IMR-90 (cell line): Measurements from ENCODE around the gene ANKRD2. TPM values are rescaled to one million over a fixed set of nuclear protein-coding genes. Genes with fewer than 3 reads are reported as not detected.

Experiments used
- ATAC-seq: fragments of 200-7000 bp; cut with Tn5 transposase; 2 replicates; pipeline ENCODE4 v1.9.1; 2020; ENCODE audit warnings: low read depth, mild to moderate bottlenecking, moderate library complexity
- BruUV-seq: library from RNA; stranded (reverse); fragments of 400-500 nt; replicated peaks from 2 replicates; lab custom pipeline; 2021; lab: Mats Ljungman, UMichigan
- CTCF ChIA-PET: fragments of 300-600 bp; formaldehyde crosslinking; extraction: SDS; loops from one replicate; lab custom pipeline; 2021; ENCODE audit warnings: antibody characterized with exemption; lab: Yijun Ruan, JAX
- POLR2A ChIA-PET: fragments of 300-600 bp; sonication (Branson Sonifier 250); formaldehyde crosslinking; loops from one replicate; lab custom pipeline; 2022; ENCODE audit warnings: antibody characterized with exemption; ENCODE audit not compliant: unreplicated experiment; lab: Charles Lee
- DNase-seq: peaks from one replicate; pipeline ENCODE4 v3.0.0; 2013
- H2AFZ ChIP-seq: replicated peaks from 2 replicates; pipeline ENCODE3; 2013; ENCODE audit warnings: low read length, mild to moderate bottlenecking; ENCODE audit not compliant: poor library complexity
- H2AK5ac ChIP-seq: 2 replicates; pipeline ENCODE4 v1.6.1; 2013; ENCODE audit warnings: low read depth, low read length, inconsistent platforms
- H2AK9ac ChIP-seq: replicated peaks from 2 replicates; pipeline ENCODE3; 2013; ENCODE audit warnings: mild to moderate bottlenecking, low read depth, low read length, moderate library complexity; ENCODE audit not compliant: poor library complexity
- H2BK120ac ChIP-seq: 2 replicates; pipeline ENCODE4 v1.6.1; 2013; ENCODE audit warnings: low read depth, low read length, inconsistent platforms
- H2BK15ac ChIP-seq: 3 replicates; pipeline ENCODE4 v1.6.1; 2013; ENCODE audit warnings: low read depth, low read length, inconsistent platforms
- H2BK20ac ChIP-seq: 2 replicates; pipeline ENCODE4 v1.6.1; 2013; ENCODE audit warnings: low read depth, mild to moderate bottlenecking, inconsistent platforms, low read length, moderate library complexity
- H2BK5ac ChIP-seq: 2 replicates; pipeline ENCODE4 v1.6.1; 2013; ENCODE audit warnings: mild to moderate bottlenecking, low read depth, low read length, inconsistent platforms; ENCODE audit not compliant: poor library complexity, severe bottlenecking
- H3K14ac ChIP-seq: replicated peaks from 2 replicates; pipeline ENCODE4 v1.6.1; 2013; ENCODE audit warnings: low read depth, low read length, inconsistent platforms
- H3K18ac ChIP-seq: 2 replicates; pipeline ENCODE4 v1.6.1; 2013; ENCODE audit warnings: low read depth, low read length, control low read depth
- H3K23ac ChIP-seq: 2 replicates; pipeline ENCODE4 v1.6.1; 2013; ENCODE audit warnings: low read depth, low read length, inconsistent platforms
- H3K27ac ChIP-seq: 2 replicates; pipeline ENCODE4 v1.5.1; 2013; ENCODE audit warnings: mild to moderate bottlenecking, control low read depth, low read length; ENCODE audit not compliant: insufficient read depth
- H3K27me3 ChIP-seq: 2 replicates; pipeline ENCODE4 v1.6.1; 2013; ENCODE audit warnings: low read length; ENCODE audit not compliant: control insufficient read depth, insufficient read depth
- H3K36me3 ChIP-seq: 2 replicates; pipeline ENCODE4 v1.6.1; 2013; ENCODE audit warnings: low read length, mixed read lengths; ENCODE audit not compliant: control insufficient read depth, insufficient read depth
- H3K4ac ChIP-seq: 2 replicates; pipeline ENCODE4 v1.6.1; 2013; ENCODE audit warnings: low read depth, low read length, inconsistent platforms
- H3K4me1 ChIP-seq: 2 replicates; pipeline ENCODE4 v1.6.1; 2013; ENCODE audit warnings: low read length, mixed read lengths; ENCODE audit not compliant: control insufficient read depth, insufficient read depth
- H3K4me2 ChIP-seq: 2 replicates; pipeline ENCODE4 v1.6.1; 2013; ENCODE audit warnings: low read depth, mild to moderate bottlenecking, control low read depth, low read length, moderate library complexity
- H3K4me3 ChIP-seq: 2 replicates; pipeline ENCODE4 v1.5.1; 2013; ENCODE audit warnings: low read depth, mild to moderate bottlenecking, control low read depth, low read length, moderate library complexity; ENCODE audit not compliant: insufficient read depth
- H3K56ac ChIP-seq: 2 replicates; pipeline ENCODE4 v1.6.1; 2013; ENCODE audit warnings: low read length, inconsistent platforms; ENCODE audit not compliant: insufficient read depth; ENCODE audit errors: extremely low read depth
- H3K79me1 ChIP-seq, 2 experiments: 2 replicates each; pipeline ENCODE4 v1.6.1; 2013; ENCODE audit warnings: low read length in 2 of 2, inconsistent platforms in 1 of 2, low read depth in 1 of 2
- H3K9ac ChIP-seq: 2 replicates; pipeline ENCODE4 v1.6.1; 2013; ENCODE audit warnings: low read depth, low read length, control low read depth
- H3K9me1 ChIP-seq: 2 replicates; pipeline ENCODE4 v1.6.1; 2013; ENCODE audit warnings: low read length, inconsistent platforms; ENCODE audit not compliant: insufficient read depth
- H3K9me3 ChIP-seq: 2 replicates; pipeline ENCODE4 v1.6.1; 2013; ENCODE audit warnings: low read length; ENCODE audit not compliant: control insufficient read depth, insufficient read depth
- H4K20me1 ChIP-seq: 2 replicates; pipeline ENCODE4 v1.6.1; 2013; ENCODE audit warnings: low read length, inconsistent platforms; ENCODE audit not compliant: insufficient read depth
- H4K5ac ChIP-seq: 2 replicates; pipeline ENCODE4 v1.6.1; 2013; ENCODE audit warnings: mild to moderate bottlenecking, low read depth, low read length, control low read depth
- H4K8ac ChIP-seq, 2 experiments: 2 replicates each; pipeline ENCODE4 v1.6.1; 2013; ENCODE audit warnings: low read depth in 2 of 2, low read length in 2 of 2, control low read depth in 1 of 2, inconsistent platforms in 1 of 2
- H4K91ac ChIP-seq: 2 replicates; pipeline ENCODE4 v1.6.1; 2013; ENCODE audit warnings: low read depth, low read length, inconsistent platforms; ENCODE audit not compliant: insufficient read depth
- FOS ChIP-seq: fragments of 150-350 bp; IDR thresholded peaks from 2 replicates; pipeline ENCODE4 v1.6.1; 2016; ENCODE audit warnings: low read depth, low read length
- SMC3 ChIP-seq: fragments of 150-350 bp; IDR thresholded peaks from 2 replicates; pipeline ENCODE4 v1.6.1; 2016; ENCODE audit warnings: low read depth, mild to moderate bottlenecking, antibody characterized with exemption, low read length, moderate library complexity
- WGBS, 2 experiments: methylation state at CpG; one replicate each; pipeline versions ENCODE4 v1.1.5 to v1.1.7; 2013; ENCODE audit warnings: missing lambda C conversion rate in 2 of 2; ENCODE audit not compliant: insufficient read length in 1 of 2; ENCODE audit errors: extremely low coverage in 2 of 2; 5-methylcytosine and 5-hydroxymethylcytosine counted together
- dilution Hi-C: fragments of 300-500 bp; cut with HindIII; formaldehyde crosslinking; loops from one replicate; pipeline ENCODE4 v1.14.3; 2018; ENCODE audit warnings: low sequenced_read_pairs; ENCODE audit not compliant: unreplicated experiment
- in situ Hi-C: fragments of 300-500 bp; cut with MboI; formaldehyde crosslinking; loops from 3 replicates; pipeline ENCODE4 v1.14.3; 2019; ENCODE audit warnings: low sequenced_read_pairs, inconsistent platforms, mixed read lengths
- intact Hi-C: fragments of 100-400 bp; cut with micrococcal nuclease; formaldehyde crosslinking; loops from 2 replicates; pipeline ENCODE4 v1.10.0; 2022
- polyA plus RNA-seq, 3 experiments: library from polyadenylated mRNA; depleted of rRNA; stranded (reverse); fragments of >200 nt; gene quantifications; 2 replicates each; pipeline ENCODE4 v1.2.3, GENCODE V29; 2012; ENCODE audit warnings: low replicate concordance in 1 of 3
- total RNA-seq: library from RNA; depleted of rRNA; stranded (reverse); fragments of >200 nt; gene quantifications from 2 replicates; pipeline ENCODE4 v1.2.3, GENCODE V29; 2012
- TF ChIP-seq, protein P1 (sequence below): fragments of 150-350 bp; IDR thresholded peaks from 2 replicates; pipeline ENCODE4 v1.6.1; 2017; ENCODE audit warnings: mild to moderate bottlenecking, antibody characterized with exemption, low read length, low read depth

The ANKRD2 gene
- total and polyA plus RNA-seq, 2 of the 4 experiments (the other 2 are of a cell fraction): 0.36 to 0.65 TPM

DNA sequence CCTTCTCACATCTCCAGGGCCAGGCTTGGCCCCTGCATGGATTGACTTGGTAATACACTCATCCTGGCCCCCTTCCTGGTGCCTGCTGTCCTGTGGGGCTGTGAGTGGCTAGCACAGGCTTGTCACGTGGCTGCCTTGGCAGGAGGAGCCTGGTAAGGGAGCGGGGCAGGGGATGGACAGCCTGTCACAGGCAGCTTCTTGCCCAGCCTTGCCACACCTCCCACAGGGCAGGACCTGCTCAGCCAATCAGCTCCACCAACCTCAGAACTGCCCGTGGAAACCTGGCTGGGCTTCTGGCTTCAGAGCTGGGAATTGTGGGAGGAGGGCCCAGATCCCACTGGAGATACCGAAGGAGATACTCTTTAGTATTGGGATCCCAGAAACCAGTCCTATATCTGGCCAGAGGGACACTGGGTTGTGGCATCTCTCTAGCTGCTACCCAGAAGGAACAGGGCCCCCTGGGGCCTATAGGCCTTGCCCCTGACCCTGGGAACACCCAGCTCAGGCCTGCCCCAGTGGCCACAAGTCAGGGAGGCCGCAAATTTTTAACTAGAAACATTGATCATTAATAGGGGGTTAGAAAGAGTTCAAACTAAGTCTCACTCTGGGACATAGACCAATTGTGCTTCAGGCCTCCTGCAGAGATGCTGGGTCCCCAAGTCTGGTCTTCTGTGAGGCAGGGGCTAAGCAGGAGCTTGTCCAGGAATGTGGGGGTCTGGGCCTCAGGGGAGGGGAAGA, 11.7 kb downstream of the ANKRD2 start, which contains the start of gene HOGA1:
Gene HOGA1, plus strand, starts transcription at position 330 of the 738 bp plus-strand sequence. Its CDS starts 315 bp downstream, at position 645.
- peak; percentile 98 for ATAC-seq
- WGBS, 2 experiments: no CpG with 5 or more reads among the region's 5 CpGs
- Histone ChIP-seq H3K4me2 (no peak within 1 kb of the TSS), H4K20me1 (no peaks in the 10 kb centered on the region), H3K4me3 (no peak within 1 kb of the TSS), H4K91ac (no peak within 1 kb of the TSS), H3K9me3 (no peaks in the 10 kb centered on the region), H3K14ac (no peak within 1 kb of the TSS), H3K36me3 (no peaks in the 10 kb centered on the region), H3K9ac (no peak within 1 kb of the TSS), H3K27me3 (no peaks in the 10 kb centered on the region), H2BK120ac (no peak within 1 kb of the TSS), H3K79me1 (no peaks in the 10 kb centered on the region), H3K4me1 (peaks cover 3% of the 10 kb centered on the region; the same call in 1 of the 2 replicates), H2BK5ac (no peak within 1 kb of the TSS), H3K4ac (no peak within 1 kb of the TSS), H2BK15ac (no peak within 1 kb of the TSS), H3K56ac (no peak within 1 kb of the TSS), H2AK9ac (no peak within 1 kb of the TSS), H2AFZ (peak within 1 kb of the TSS; percentile 80), H4K8ac (peak within 1 kb of the TSS; percentile 36 to 47; a peak in 2 of 4 replicates), H4K5ac (0 out of 2 replicates have a peak within 1 kb of the TSS, but pooled peaks have one; percentile 22), H3K23ac (no peak within 1 kb of the TSS), H3K9me1 (0 out of 2 replicates have a peak, but pooled peaks cover 6% of the 10 kb centered on the region), H2AK5ac (no peak within 1 kb of the TSS), H2BK20ac (no peak within 1 kb of the TSS), H3K18ac (no peak within 1 kb of the TSS), H3K27ac (no peak within 1 kb of the TSS)
- dilution Hi-C loops (no loop called here), intact Hi-C loops (no loop called here), in situ Hi-C loops (no loop called here)
- TF ChIP-seq SMC3: no peak
- TF ChIP-seq, protein P1, sequence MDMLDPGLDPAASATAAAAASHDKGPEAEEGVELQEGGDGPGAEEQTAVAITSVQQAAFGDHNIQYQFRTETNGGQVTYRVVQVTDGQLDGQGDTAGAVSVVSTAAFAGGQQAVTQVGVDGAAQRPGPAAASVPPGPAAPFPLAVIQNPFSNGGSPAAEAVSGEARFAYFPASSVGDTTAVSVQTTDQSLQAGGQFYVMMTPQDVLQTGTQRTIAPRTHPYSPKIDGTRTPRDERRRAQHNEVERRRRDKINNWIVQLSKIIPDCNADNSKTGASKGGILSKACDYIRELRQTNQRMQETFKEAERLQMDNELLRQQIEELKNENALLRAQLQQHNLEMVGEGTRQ: peak; percentile 74
- no peak for TF ChIP-seq FOS
- DNase-seq: peak; percentile 55
- ChIA-PET POLR2A (no interaction called here), CTCF (no interaction called here)
- no TSS peak for BruUV-seq
